T47D (cell line): ENCODE measurements around the gene MLLT6.

Experiments
- DNase-seq, 2 experiments: peaks; one replicate each; pipeline versions ENCODE4 v3.0.0 to v3.0.0-alpha.2; 2011 to 2012; ENCODE audit warnings: low read depth in 1 of 2, low spot score in 1 of 2
- JUND ChIP-seq: IDR thresholded peaks from 2 replicates; pipeline ENCODE4 v1.6.1; 2012; ENCODE audit warnings: low read depth
- in situ Hi-C: cut with HindIII; loops from 2 replicates; pipeline ENCODE4 v1.10.0; 2016; ENCODE audit warnings: low sequenced_read_pairs, low pct_unique_long_range_greater_than_20kb

The MLLT6 gene

GRCh38 chr17:38766341-38766740 is 61.3 kb downstream of the MLLT6 start:
- no peak for DNase-seq
- no peak for TF ChIP-seq JUND
- in situ Hi-C loops: no loop called here

GRCh38 chr17:38768417-38768816 is 63.3 kb downstream of the MLLT6 start:
- no peak for DNase-seq
- in situ Hi-C loops: no loop called here
- no peak for TF ChIP-seq JUND

GRCh38 chr17:38773258-38773657 is 68.2 kb downstream of the MLLT6 start:
- in situ Hi-C loops: no loop called here
- TF ChIP-seq JUND: no peak
- DNase-seq: no peak

DNA sequence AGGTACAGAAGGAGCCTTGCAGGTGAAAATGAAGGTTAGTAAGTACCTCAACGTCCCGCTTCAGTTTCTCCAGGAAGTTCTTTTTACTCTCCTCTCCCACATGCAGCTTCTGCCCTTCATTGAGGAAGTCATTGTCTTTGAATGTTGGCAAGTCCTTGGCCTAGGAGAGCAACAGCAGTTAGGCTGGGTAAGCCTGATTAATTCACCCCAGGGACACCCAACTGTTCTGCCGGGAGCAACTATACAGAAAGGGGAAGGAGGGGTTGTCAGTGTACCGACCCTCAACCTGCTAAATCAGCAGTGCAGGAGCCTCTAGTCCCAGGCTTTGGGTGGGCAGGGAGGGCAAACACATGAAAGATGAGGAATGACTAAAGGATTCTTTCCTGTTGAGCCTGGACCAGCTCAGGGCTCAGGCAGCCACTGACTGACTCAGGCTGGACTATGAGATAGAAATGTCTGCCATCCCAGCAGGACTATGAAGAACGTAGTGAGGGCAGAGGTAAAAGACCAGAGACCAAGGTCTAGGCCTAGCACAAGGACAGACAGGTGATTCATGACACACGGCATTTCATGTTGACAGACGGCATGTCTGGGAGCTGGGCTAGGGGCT is 72.7 kb downstream of the MLLT6 start:
- DNase-seq: no peak
- no peak for TF ChIP-seq JUND
- in situ Hi-C loops: no loop called here
